ENCODE data around the gene SLC26A9.

DNA sequence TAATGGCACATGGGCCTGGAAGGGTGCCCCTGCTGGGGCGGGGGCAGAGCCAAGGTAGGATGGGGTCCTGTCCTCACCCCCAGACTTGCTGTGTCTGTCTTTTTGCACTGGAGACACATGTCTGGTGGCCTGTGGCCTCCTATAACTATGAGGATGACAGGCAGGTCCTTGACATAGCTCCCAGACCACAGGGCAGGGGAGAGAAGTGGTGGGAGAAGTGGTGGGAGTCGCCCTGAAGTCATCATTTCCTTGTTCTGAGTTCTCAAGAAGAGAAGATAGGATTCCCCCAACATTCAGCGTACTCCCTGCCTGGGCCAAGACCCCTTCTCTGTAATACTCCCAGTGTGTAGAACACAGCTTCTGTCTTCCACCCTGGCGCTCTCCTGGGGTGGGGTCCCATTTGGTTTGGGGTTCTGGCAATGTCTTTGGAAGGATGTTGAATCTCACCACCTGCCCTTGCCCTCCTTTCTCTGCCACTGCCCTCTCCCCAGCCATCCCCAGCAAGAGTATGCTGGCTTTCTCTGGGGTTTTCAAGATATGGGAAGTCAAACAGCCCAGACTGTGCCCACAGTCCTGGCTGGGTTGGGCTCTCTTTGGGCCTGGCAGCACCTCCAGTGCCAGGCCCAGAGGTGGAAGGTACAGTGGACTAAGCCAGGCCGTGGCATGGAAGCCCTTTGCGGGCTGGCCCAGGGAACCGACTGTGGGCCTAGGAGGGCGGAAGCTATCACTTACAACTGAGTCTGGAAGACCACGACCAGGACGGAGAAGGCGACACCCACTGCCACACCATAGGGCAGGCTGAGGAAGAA lies 19.4 kb downstream of the SLC26A9 start:
- TF ChIP-seq, protein P1, sequence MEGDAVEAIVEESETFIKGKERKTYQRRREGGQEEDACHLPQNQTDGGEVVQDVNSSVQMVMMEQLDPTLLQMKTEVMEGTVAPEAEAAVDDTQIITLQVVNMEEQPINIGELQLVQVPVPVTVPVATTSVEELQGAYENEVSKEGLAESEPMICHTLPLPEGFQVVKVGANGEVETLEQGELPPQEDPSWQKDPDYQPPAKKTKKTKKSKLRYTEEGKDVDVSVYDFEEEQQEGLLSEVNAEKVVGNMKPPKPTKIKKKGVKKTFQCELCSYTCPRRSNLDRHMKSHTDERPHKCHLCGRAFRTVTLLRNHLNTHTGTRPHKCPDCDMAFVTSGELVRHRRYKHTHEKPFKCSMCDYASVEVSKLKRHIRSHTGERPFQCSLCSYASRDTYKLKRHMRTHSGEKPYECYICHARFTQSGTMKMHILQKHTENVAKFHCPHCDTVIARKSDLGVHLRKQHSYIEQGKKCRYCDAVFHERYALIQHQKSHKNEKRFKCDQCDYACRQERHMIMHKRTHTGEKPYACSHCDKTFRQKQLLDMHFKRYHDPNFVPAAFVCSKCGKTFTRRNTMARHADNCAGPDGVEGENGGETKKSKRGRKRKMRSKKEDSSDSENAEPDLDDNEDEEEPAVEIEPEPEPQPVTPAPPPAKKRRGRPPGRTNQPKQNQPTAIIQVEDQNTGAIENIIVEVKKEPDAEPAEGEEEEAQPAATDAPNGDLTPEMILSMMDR (IDR thresholded peaks at IDR 0.05), result no peak
- TF ChIP-seq EZH2 (IDR thresholded peaks at IDR 0.05; ENCODE audit: borderline replicate concordance, insufficient read depth, low read depth, low read length, poor library complexity, severe bottlenecking), result no peak
